Astrocyte of the cerebellum (primary cell): Measurements from ENCODE around the gene IL4I1.
A peak's percentile ranks its signal among the peaks of the same experiment; 100 is the strongest.

ENCODE experiments used
- DNase-seq: peaks from one replicate; pipeline ENCODE4 v3.0.0-alpha.2; 2011; ENCODE audit warnings: low read depth
- H3K4me3 ChIP-seq: 2 replicates; pipeline ENCODE4 v1.5.1; 2011; ENCODE audit warnings: mild to moderate bottlenecking, low read depth, low read length, moderate library complexity
- CTCF ChIP-seq: IDR thresholded peaks from 2 replicates; pipeline ENCODE4 v1.5.1; 2012; ENCODE audit warnings: low read length, low read depth, moderate library complexity, mild to moderate bottlenecking; ENCODE audit errors: missing control alignments
- in situ Hi-C: cut with HindIII; loops from 2 replicates; pipeline ENCODE4 v1.10.0; 2017; ENCODE audit warnings: low sequenced_read_pairs

Gene IL4I1

GRCh38 chr19:49849433-49850220 lies 47.1 kb downstream of the IL4I1 start:
- peak overlapping the region; percentile 82 for H3K4me3 ChIP-seq
- no peak for TF ChIP-seq CTCF
- in situ Hi-C loops: no loop called here
- no peak for DNase-seq

GRCh38 chr19:49848938-49849337 lies 47.7 kb downstream of the IL4I1 start:
- DNase-seq: no peak
- no peak overlapping the region for H3K4me3 ChIP-seq
- in situ Hi-C loops: no loop called here
- TF ChIP-seq CTCF: no peak

GRCh38 chr19:49847731-49848696 lies 48.7 kb downstream of the IL4I1 start:
- no peak overlapping the region for H3K4me3 ChIP-seq
- peak; percentile 81 for DNase-seq
- TF ChIP-seq CTCF: no peak
- in situ Hi-C loops: no loop called here

GRCh38 chr19:49846408-49846807 lies 50.3 kb downstream of the IL4I1 start:
- no peak overlapping the region for H3K4me3 ChIP-seq
- in situ Hi-C loops: no loop called here
- no peak for TF ChIP-seq CTCF
- DNase-seq: no peak

- in situ Hi-C loops: no loop called here
Measured at GRCh38 chr19:49845414-49845813, 51.3 kb downstream of the IL4I1 start.

More at GRCh38 chr19:49845414-49845813, 51.3 kb downstream of the IL4I1 start:
- DNase-seq: no peak
- no peak overlapping the region for H3K4me3 ChIP-seq
- no peak for TF ChIP-seq CTCF
